Lung (tissue), 12 donors: ENCODE results near the gene BCL2A1. TPM values are rescaled to one million over a fixed set of nuclear protein-coding genes. Genes with fewer than 3 reads are reported as not detected.

Source experiments
- ATAC-seq: fragments of 200-7000 bp; cut with Tn5 transposase; one replicate; pipeline ENCODE4 v1.9.1; 2020; ENCODE audit warnings: moderate number of reproducible peaks; ENCODE audit not compliant: insufficient read depth, low FRiP score
- DNase-seq, 3 donors: peaks; one replicate each; pipeline ENCODE4 v3.0.0-alpha.2; 2013 to 2017
- H3K27ac ChIP-seq, 2 donors: one replicate each; pipeline ENCODE4 v1.5.1; 2013; ENCODE audit warnings: mild to moderate bottlenecking in 2 of 2, moderate library complexity in 2 of 2, control low read depth in 1 of 2, inconsistent platforms in 1 of 2, low read depth in 1 of 2, low read length in 1 of 2
- H3K27me3 ChIP-seq, 3 donors: one replicate each; pipeline ENCODE4 v1.5.1; 2013; ENCODE audit warnings: low read length in 2 of 3; ENCODE audit not compliant: control insufficient read depth in 3 of 3, insufficient read depth in 3 of 3
- H3K36me3 ChIP-seq, 4 donors: one replicate each; pipeline ENCODE4 v1.5.1; 2013; ENCODE audit warnings: low read length in 4 of 4, mild to moderate bottlenecking in 1 of 4, moderate library complexity in 1 of 4; ENCODE audit not compliant: control insufficient read depth in 4 of 4, insufficient read depth in 4 of 4
- H3K4me1 ChIP-seq, 5 donors: one replicate each; pipeline ENCODE4 v1.5.1; 2013; ENCODE audit warnings: low read length in 5 of 5, mild to moderate bottlenecking in 2 of 5, moderate library complexity in 1 of 5; ENCODE audit not compliant: control insufficient read depth in 5 of 5, insufficient read depth in 5 of 5
- H3K4me3 ChIP-seq: one replicate; pipeline ENCODE4 v1.5.1; 2013; ENCODE audit warnings: mild to moderate bottlenecking, control low read depth, moderate library complexity
- H3K9ac ChIP-seq, 2 donors: one replicate each; pipeline ENCODE4 v1.5.1; 2013; ENCODE audit warnings: low read length in 2 of 2, control low read depth in 1 of 2; ENCODE audit not compliant: insufficient read depth in 1 of 2
- H3K9me3 ChIP-seq, 4 donors: one replicate each; pipeline ENCODE4 v1.5.1; 2013; ENCODE audit warnings: low read length in 3 of 4, mild to moderate bottlenecking in 1 of 4, moderate library complexity in 1 of 4; ENCODE audit not compliant: control insufficient read depth in 4 of 4, insufficient read depth in 3 of 4
- CTCF ChIP-seq: IDR thresholded peaks from 2 replicates; pipeline ENCODE4 v1.5.1; 2012; ENCODE audit warnings: mild to moderate bottlenecking; ENCODE audit errors: control extremely low read depth, extremely low read depth
- WGBS, 2 donors: extraction: QIAGEN DNeasy Blood & Tissue Kit; methylation state at CpG; one replicate each; pipeline ENCODE4 v1.1.7; 2013; 5-methylcytosine and 5-hydroxymethylcytosine counted together
- polyA plus RNA-seq, 2 donors: library from polyadenylated mRNA; stranded (reverse); fragments of 200-250 nt; gene quantifications; one replicate each; pipeline ENCODE4 v1.2.1, GENCODE V29; 2013
- total RNA-seq, 2 donors: library from RNA; depleted of rRNA in 1 of 2; stranded (reverse); fragments of >200 nt in 1 of 2; gene quantifications; one replicate each; pipeline ENCODE4 v1.2.1, GENCODE V29; 2014 to 2021
- donor health status: control.
- donor health status: control.
- donor health status: Bipolar disorder and iron deficiency.
- donor health status: healthy.
- donor health status: DM: yes; HTN: yes; CAD: no.

The BCL2A1 gene
- total and polyA plus RNA-seq, 4 donors, result 27.4 to 323 (median 49.3) TPM

- H3K4me1 ChIP-seq, result peaks cover 0 to 8% (median 5%) of the 10 kb centered on the region in 5 donors
- ATAC-seq (no peak), DNase-seq (no peak)
- no peak overlapping the region for H3K9ac ChIP-seq
- no peak for TF ChIP-seq CTCF
- H3K4me3 ChIP-seq, result no peak overlapping the region
- H3K9me3 ChIP-seq, result no peaks in the 10 kb centered on the region
- WGBS, 2 donors, result 91 to 96% methylated on average over 1 of the region's 1 CpG
- H3K27me3 ChIP-seq, result no peaks in the 10 kb centered on the region
- H3K36me3 ChIP-seq, result no peaks in the 10 kb centered on the region
- no peak overlapping the region for H3K27ac ChIP-seq
Observed at GRCh38 chr15:79970181-79970580, 815 bp downstream of the BCL2A1 start.

GRCh38 chr15:79969146-79969545 is 1.9 kb downstream of the BCL2A1 start:
- Histone ChIP-seq H3K4me1 (peaks cover 0 to 8% (median 5%) of the 10 kb centered on the region in 5 donors), H3K27me3 (no peaks in the 10 kb centered on the region), H3K27ac (peak overlapping the region in 1 of 2 donors; percentile 63), H3K4me3 (no peak overlapping the region), H3K9ac (no peak overlapping the region), H3K9me3 (no peaks in the 10 kb centered on the region), H3K36me3 (no peaks in the 10 kb centered on the region)
- WGBS, 2 donors, result 83 to 85% methylated on average over 5 of the region's 5 CpGs
- DNase-seq (no peak), ATAC-seq (no peak)
- TF ChIP-seq CTCF, result no peak

- peak overlapping the region in 1 of 2 donors; percentile 22 for H3K27ac ChIP-seq
- no peaks in the 10 kb centered on the region for H3K27me3 ChIP-seq
- no peaks in the 10 kb centered on the region for H3K9me3 ChIP-seq
- H3K36me3 ChIP-seq, result no peaks in the 10 kb centered on the region
- ATAC-seq (no peak), DNase-seq (no peak)
- H3K4me3 ChIP-seq, result no peak overlapping the region
- H3K4me1 ChIP-seq, result peaks cover 0 to 8% (median 5%) of the 10 kb centered on the region in 5 donors
- no peak for TF ChIP-seq CTCF
- no peak overlapping the region for H3K9ac ChIP-seq
- WGBS, 2 donors, result 78 to 81% methylated on average over 10 of the region's 10 CpGs
Observed at GRCh38 chr15:79967298-79968182, 3.5 kb downstream of the BCL2A1 start.
